Activated CD4-positive, alpha-beta T cell treated with anti-CD3 and anti-CD28 coated beads for 48 hours (primary cell): Measurements from ENCODE around the gene COL9A1.

Experiments used
- DNase-seq: peaks from one replicate; pipeline ENCODE4 v3.0.0-alpha.2; 2020

The COL9A1 gene

GRCh38 chr6:70285201-70285600, 17.7 kb downstream of the COL9A1 start:
- no peak for DNase-seq

- DNase-seq: no peak
These were observed 19.9 kb downstream of the COL9A1 start for GRCh38 chr6:70282919-70283461.

DNA sequence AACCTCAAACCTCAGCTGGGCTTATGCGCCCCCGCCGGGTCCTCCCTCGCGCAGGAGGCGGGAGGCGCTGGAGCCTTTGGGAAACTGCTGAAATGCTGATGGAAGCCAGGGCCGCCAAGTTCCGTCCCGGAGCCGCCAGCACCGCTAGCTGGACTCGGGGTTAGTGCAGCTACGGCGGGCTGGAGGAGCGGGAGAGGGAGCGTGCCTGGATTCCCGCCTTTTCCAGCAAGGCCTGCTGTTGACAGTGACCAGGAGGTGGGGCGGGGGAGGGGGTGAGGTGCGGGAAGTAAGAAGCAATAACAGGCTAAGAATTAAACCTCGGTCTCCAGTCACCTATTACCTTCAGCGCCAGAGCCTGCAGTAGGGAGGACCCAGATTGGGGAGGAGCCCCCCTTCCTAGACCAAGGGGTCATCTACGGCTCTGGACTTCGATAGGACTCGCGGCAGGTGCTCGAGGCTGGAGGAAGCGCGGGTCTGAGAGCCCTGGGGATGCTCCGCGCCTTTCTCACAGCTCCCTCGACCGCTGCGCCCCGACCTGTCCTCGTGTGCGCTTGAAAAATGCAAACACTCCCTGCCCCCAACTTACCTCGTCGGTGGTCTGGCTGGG, 20.5 kb downstream of the COL9A1 start:
- no peak for DNase-seq

DNA sequence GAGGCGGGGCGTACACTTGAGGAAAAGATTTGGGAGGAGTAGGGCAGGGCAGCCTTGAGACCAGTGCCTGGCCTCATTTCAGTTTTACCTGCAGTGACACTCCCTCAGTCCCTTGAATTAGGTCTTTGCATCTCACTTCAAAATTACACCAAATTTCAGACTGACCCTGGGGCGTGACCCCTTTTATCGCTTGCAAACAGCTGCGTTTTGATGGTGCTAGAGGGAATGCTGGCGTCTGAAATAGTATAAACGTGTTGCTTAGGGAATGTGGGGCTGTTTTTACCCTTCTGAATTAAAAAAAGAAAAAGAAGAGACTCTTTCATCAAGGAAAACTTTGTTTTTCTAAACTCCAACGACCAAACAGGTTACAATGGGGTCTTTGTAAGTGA, 21.0 kb downstream of the COL9A1 start:
- DNase-seq: no peak

DNA sequence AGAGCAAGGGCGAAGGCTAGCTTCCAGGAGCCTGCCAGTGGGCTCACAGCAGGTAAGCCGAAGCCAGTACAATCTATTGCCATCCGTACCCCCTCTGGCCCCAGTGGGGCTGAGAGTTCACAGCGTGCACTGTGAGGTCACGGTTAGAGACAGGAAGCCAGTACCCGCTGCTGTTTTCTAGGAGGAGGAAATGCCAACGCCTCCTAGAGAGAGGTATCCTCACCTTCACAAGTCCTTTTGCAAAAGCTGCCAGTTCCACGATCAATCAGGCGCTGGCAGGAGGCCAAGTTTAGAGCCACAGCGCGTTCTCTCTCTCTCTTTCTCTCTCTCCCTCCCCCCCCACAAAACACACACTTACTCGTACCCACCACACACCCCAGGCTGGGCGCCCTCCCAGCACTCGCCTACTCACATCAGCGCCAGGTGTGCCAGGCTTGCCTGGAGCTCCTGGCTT, 22.5 kb downstream of the COL9A1 start:
- no peak for DNase-seq

DNA sequence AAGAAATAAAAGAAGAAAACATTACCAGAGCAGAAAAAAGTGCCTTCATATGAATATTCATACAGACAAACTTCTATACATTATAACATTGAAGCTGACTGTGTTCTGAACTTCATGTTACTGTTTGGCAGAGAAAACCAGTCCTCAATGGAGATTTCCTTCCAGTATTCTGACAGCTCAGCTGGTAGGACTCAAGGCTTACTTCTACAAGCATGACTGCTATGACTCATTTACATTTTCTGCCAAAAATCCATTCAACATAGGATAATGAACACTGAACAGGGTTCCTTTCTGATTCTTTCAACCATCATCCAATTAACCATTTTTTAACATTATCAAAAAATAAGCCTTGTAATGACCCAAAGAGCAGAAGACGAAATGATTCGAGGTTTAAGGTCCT, 25.4 kb downstream of the COL9A1 start:
- DNase-seq: no peak

GRCh38 chr6:70274338-70274737, 28.5 kb downstream of the COL9A1 start:
- no peak for DNase-seq

GRCh38 chr6:70272071-70272470, 30.8 kb downstream of the COL9A1 start:
- DNase-seq: no peak

DNA sequence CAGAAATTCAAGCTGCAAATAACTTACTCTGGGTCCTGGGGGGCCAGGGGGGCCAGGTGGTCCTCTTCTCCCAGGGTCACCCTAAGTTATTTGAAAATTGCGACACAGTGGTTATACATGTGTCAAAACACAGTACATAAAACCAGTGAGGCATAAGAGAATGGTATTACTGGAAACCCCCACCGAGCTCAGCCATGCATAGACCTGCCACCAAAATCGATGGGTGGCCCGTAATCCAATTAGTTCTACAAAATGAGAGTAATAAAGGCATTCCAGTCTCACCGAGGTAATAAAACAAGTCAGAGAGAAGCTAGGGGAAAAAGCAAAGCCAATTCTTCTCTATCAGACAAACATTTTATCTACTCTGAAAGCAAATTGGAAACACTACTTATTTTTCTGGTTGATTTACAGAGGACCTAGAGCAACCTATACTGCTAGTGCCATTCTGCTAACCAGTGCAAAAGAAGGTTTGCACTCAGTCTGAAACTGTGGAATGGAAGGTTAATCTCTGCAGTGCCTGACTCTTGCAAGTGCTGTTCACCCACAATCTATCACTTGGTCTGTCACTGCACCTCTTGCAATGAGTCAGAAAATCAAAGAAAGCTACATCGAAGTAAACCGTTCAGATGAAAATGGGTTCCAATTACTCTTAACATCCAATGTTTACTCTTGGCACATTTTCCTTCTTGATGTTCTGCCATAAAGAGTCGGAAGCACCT, 32.4 kb downstream of the COL9A1 start:
- no peak for DNase-seq

- DNase-seq: no peak
These were observed 36.7 kb downstream of the COL9A1 start for GRCh38 chr6:70266142-70266541.

- DNase-seq: no peak
These were observed 38.6 kb downstream of the COL9A1 start for GRCh38 chr6:70264306-70264705.

DNA sequence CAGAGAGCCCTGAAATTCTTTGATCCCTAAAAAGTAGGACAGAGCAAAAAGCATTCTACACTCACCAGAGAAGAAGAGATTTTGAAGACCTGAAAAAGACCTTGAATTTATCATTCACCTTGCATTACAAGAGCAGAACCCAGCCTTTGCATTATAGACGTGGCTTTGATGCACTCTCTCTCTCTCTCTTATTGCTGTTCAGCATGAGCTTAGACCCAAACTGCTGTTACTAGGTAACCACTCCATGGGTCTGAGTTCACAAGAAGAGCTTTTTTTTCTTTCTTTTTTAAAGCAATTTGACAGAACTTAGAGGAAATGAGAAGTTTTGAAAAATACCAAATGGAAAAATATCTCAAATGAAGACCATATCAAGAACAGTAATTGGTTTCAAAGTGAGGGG, 44.4 kb downstream of the COL9A1 start:
- no peak for DNase-seq

DNA sequence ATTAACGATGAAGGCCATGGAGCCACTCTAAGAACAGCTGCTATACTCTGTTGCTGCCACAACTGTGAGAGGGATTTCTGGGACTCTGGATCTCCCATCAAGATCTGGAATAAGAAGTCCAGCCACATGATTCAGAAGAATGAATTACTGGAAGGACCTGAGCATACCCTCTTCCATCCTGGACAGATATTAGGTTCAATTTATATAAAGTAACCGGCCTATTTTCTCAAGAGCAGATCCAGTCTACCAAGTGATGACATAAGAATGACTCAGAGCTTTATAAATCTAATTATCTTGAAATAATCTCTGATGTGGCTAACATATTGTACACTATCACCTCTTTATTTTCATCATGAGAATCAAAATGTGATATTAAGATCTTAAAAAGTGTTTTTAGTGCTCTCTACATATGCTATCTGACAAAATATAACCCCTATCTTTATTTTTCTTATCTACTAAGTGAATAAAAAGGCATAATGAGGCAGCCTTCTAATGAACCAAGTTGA, 45.1 kb downstream of the COL9A1 start:
- DNase-seq: no peak

- no peak for DNase-seq
These were observed 48.1 kb downstream of the COL9A1 start for GRCh38 chr6:70254784-70255183.

GRCh38 chr6:70253923-70254322, 49.0 kb downstream of the COL9A1 start:
- DNase-seq: no peak

- no peak for DNase-seq
These were observed 50.3 kb downstream of the COL9A1 start for GRCh38 chr6:70252604-70253003.

- DNase-seq: no peak
These were observed 56.8 kb downstream of the COL9A1 start for GRCh38 chr6:70246118-70246517.

DNA sequence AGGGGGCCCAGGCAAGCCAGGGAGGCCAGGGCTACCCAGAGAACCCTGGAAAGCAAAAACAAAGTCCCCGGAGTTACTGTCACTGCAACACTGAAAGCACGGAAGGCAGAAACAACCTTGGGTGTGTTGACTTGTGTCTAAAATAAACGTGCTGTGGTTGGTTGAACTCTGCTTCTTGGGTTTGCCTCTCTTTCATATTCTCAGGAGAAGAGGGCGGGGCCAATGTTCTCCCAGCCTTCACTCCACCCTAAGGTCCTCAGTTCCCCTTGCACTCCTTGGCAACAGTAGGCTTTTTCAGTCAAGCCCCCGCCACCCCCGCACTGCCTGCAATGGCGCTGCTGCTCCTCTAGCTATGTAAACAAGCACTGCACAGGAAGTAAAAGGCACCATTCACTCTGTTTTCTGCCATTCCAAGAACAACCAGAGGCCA, 60.9 kb downstream of the COL9A1 start:
- no peak for DNase-seq

GRCh38 chr6:70241031-70241430, 61.9 kb downstream of the COL9A1 start:
- no peak for DNase-seq

- no peak for DNase-seq
These were observed 66.5 kb downstream of the COL9A1 start for GRCh38 chr6:70236343-70236742.

- DNase-seq: no peak
These were observed 68.2 kb downstream of the COL9A1 start for GRCh38 chr6:70234561-70235236.

DNA sequence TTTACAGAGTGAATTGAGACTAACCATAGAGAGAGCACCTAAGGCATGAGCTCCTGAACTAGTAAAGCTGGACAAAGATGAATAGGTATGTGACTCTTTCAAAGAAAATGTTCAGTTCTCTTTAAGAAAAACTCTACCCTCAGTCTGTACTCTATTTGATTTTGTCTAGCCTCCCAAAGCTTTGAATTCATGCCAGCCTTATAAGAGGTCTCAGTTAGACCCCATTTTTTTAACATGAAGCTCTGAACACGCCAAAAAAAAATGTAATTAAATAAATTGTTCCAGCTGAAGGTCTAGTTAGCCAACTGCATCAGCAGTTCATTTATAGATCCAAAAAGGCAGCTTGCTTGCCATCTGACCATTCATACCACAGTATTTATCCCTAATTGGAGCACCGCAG, 71.6 kb downstream of the COL9A1 start:
- DNase-seq: no peak

DNA sequence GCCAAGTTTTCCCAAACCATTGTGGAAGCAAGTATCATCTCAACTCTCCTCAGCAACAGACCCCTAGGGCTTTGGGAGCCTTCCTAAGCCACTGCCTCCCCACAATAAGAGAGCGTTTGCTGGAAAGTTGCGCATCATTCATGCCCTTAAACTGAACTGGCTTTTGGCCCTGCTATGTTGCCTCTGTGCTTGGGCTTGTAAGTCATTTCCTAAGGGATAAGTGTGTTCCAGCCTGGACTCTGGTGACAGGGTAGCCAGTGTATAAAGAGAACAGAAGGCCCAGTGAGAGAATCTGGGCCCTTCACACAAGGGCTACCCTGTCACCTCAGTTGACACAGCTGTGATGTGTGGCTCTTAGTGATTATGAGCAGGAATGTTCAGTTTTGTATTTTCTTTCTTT, 77.8 kb downstream of the COL9A1 start:
- DNase-seq: no peak

DNA sequence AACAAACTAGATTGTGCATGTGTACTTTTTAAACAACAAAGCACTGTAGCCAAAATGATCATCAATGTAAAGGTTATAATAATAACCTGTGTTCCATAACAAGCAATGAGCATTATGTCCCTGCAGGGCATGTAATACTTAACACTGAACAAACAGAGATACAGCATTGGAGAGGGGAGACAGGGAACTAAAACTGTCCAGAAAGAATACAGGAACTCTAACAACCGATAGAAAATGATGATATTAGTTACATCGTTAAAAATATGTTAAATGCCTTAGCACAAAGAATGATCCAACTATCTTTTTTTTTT, 80.5 kb downstream of the COL9A1 start:
- DNase-seq: no peak
